ENCODE data around the gene NDFIP2.

GRCh38 chr13:79447141-79447540 lies 33.8 kb upstream of the NDFIP2 start:
- TF ChIP-seq CTCF (IDR thresholded peaks at IDR 0.05 in 8 of 11, conservative IDR thresholded peaks at IDR 0.05 in 3 of 11) (no peak), POLR2A (IDR thresholded peaks at IDR 0.05) (no peak)

Data from spleen (tissue), 7 donors.